OCI-LY3 (cell line): ENCODE measurements around the gene SPATA24.
"Not testable (repeated sequence)": the region's sequence is repeated elsewhere in the genome, so short reads cannot be mapped to it uniquely, and the experiment has no call there.

Experiments used
- H2AFZ ChIP-seq: fragments of 200-600, 300-600 bp; shearing (Covaris generic); 2 replicates; pipeline ENCODE4 v1.6.0; 2014; ENCODE audit warnings: antibody characterized with exemption, low read depth, low read length
- H3K27ac ChIP-seq: fragments of 200-600, 300-600 bp; sonication (generic); 2 replicates; pipeline ENCODE4 v1.5.1; 2014; ENCODE audit warnings: mild to moderate bottlenecking, low read length, moderate library complexity, mixed read lengths
- H3K27me3 ChIP-seq: fragments of 200-600, 300-600 bp; sonication (generic); 2 replicates; pipeline ENCODE4 v1.6.1; 2014; ENCODE audit warnings: low read depth, low read length, mixed read lengths
- H3K36me3 ChIP-seq: fragments of 200-600, 300-600 bp; sonication (generic); replicated peaks from 2 replicates; pipeline ENCODE3; 2014; ENCODE audit warnings: low read depth, low read length, mixed read lengths
- H3K4me1 ChIP-seq: fragments of 300-600, 200-600 bp; sonication (generic); 2 replicates; pipeline ENCODE4 v1.6.1; 2014; ENCODE audit warnings: low read length, mixed read lengths
- H3K4me2 ChIP-seq: fragments of 200-600, 300-600 bp; sonication (generic); 2 replicates; pipeline ENCODE4 v1.6.1; 2014; ENCODE audit warnings: low read length, mixed read lengths
- H3K4me3 ChIP-seq: fragments of 300-600, 200-600 bp; sonication (generic); 2 replicates; pipeline ENCODE4 v1.5.1; 2014; ENCODE audit warnings: antibody characterized with exemption, mild to moderate bottlenecking, low read length, moderate library complexity
- H3K79me2 ChIP-seq: fragments of 300-600, 200-600 bp; shearing (Covaris generic); 2 replicates; pipeline ENCODE4 v1.6.1; 2014; ENCODE audit warnings: mild to moderate bottlenecking, low read length, mixed read lengths
- H3K9ac ChIP-seq: fragments of 300-600, 200-600 bp; shearing (Covaris generic); 2 replicates; pipeline ENCODE4 v1.6.0; 2014; ENCODE audit warnings: mild to moderate bottlenecking, low read length, moderate library complexity
- H3K9me3 ChIP-seq: fragments of 200-600, 300-600 bp; shearing (Covaris generic); 2 replicates; pipeline ENCODE4 v1.6.1; 2014; ENCODE audit warnings: low read length, mixed read lengths; ENCODE audit not compliant: insufficient read depth
- H4K20me1 ChIP-seq: fragments of 200-600, 300-600 bp; sonication (generic); 2 replicates; pipeline ENCODE4 v1.6.1; 2016; ENCODE audit warnings: low read length, mixed read lengths; ENCODE audit not compliant: insufficient read depth
- EZH2phosphoT487 ChIP-seq: fragments of 200-600 bp; shearing (Covaris generic); IDR thresholded peaks from 2 replicates; pipeline ENCODE4 v1.6.1; 2018; ENCODE audit warnings: antibody characterized with exemption, mixed run types, low read depth
- TF ChIP-seq, protein P1 (sequence below): fragments of 200-600, 300-600 bp; sonication (generic); IDR thresholded peaks from 2 replicates; pipeline ENCODE4 v1.5.1; 2014; ENCODE audit warnings: antibody characterized with exemption, low read length, low read depth

SPATA24 gene

DNA sequence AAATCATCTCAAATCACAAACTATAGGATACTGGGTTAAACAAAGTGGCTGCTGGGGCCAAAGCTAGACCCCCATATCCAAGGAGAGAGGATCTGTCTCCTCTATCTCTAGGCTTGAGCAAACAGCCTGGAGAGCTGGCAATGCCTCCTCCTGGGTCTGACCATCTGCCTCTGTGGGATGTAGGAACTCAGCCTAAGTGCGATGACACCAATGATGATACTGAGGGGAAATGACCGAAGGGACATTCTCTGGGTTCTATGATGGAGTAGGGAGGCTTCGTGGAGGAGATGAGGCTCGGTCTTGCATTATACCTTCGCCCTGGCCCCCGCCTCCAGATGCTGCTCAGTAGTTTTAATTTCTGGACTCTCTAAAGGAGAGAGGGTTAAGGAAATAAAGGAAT, 9.3 kb upstream of the SPATA24 start:
- H3K9ac ChIP-seq, result no peak overlapping the region
- H3K4me1 ChIP-seq, result peaks cover 21% of the 10 kb centered on the region
- no peaks in the 10 kb centered on the region for H3K79me2 ChIP-seq

DNA sequence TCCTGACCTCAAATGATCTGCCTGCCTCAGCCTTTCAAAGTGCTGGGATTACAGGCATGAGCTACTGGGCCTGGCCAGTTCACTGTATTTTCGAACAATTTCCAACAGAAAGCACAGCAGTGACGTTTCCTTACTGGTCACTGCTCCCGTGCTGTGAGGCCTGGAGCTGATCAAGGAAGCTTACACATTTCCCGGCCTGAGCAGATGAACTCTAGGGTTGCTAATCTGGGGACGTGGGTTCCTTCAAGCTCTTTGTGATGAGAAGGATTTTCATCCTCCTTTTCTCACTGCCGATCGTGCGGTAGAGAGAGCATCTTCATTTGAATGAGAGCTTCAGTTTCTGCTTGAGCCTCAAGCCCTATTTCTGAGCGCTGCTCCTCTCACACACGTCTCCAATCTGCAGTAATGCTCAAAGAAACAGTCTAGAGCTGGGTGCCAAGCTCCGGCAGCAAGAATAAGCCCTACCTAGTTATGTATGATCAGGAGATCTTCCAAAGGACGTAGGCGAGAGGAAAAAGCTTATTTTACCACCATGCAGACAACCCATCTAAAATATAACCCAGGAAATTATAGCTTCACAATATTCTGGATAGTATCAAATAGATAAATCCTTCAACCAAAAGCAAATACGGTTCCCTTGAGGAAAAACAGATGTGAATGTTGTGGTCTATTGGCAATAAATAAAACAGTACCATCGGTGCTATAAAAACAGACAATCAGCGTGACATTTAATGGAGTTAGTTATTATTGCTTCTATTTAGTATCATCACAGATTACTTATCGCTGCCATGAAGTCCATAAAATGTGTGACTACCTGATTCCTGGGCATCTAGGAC, 7.3 kb upstream of the SPATA24 start:
- Histone ChIP-seq H3K4me3 (no peak overlapping the region), H3K9me3 (no peaks in the 10 kb centered on the region), H3K9ac (no peak overlapping the region), H3K4me2 (no peak overlapping the region), H4K20me1 (no peaks in the 10 kb centered on the region), H2AFZ (no peak overlapping the region), H3K36me3 (no peaks in the 10 kb centered on the region), H3K27me3 (no peaks in the 10 kb centered on the region), H3K4me1 (peaks cover 41% of the 10 kb centered on the region), H3K79me2 (no peaks in the 10 kb centered on the region), H3K27ac (no peak overlapping the region)
- TF ChIP-seq, protein P1, sequence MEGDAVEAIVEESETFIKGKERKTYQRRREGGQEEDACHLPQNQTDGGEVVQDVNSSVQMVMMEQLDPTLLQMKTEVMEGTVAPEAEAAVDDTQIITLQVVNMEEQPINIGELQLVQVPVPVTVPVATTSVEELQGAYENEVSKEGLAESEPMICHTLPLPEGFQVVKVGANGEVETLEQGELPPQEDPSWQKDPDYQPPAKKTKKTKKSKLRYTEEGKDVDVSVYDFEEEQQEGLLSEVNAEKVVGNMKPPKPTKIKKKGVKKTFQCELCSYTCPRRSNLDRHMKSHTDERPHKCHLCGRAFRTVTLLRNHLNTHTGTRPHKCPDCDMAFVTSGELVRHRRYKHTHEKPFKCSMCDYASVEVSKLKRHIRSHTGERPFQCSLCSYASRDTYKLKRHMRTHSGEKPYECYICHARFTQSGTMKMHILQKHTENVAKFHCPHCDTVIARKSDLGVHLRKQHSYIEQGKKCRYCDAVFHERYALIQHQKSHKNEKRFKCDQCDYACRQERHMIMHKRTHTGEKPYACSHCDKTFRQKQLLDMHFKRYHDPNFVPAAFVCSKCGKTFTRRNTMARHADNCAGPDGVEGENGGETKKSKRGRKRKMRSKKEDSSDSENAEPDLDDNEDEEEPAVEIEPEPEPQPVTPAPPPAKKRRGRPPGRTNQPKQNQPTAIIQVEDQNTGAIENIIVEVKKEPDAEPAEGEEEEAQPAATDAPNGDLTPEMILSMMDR, result no peak
- no peak for TF ChIP-seq EZH2phosphoT487

More for the DNA sequence above, 9.3 kb upstream of the SPATA24 start:
- TF ChIP-seq, protein P1, result no peak
- no peak for TF ChIP-seq EZH2phosphoT487
- no peaks in the 10 kb centered on the region for H3K36me3 ChIP-seq
- no peaks in the 10 kb centered on the region for H4K20me1 ChIP-seq
- H3K4me3 ChIP-seq, result no peak overlapping the region
- no peaks in the 10 kb centered on the region for H3K27me3 ChIP-seq
- H3K9me3 ChIP-seq, result no peaks in the 10 kb centered on the region
- H2AFZ ChIP-seq, result no peak overlapping the region
- no peak overlapping the region for H3K27ac ChIP-seq
- H3K4me2 ChIP-seq, result no peak overlapping the region

DNA sequence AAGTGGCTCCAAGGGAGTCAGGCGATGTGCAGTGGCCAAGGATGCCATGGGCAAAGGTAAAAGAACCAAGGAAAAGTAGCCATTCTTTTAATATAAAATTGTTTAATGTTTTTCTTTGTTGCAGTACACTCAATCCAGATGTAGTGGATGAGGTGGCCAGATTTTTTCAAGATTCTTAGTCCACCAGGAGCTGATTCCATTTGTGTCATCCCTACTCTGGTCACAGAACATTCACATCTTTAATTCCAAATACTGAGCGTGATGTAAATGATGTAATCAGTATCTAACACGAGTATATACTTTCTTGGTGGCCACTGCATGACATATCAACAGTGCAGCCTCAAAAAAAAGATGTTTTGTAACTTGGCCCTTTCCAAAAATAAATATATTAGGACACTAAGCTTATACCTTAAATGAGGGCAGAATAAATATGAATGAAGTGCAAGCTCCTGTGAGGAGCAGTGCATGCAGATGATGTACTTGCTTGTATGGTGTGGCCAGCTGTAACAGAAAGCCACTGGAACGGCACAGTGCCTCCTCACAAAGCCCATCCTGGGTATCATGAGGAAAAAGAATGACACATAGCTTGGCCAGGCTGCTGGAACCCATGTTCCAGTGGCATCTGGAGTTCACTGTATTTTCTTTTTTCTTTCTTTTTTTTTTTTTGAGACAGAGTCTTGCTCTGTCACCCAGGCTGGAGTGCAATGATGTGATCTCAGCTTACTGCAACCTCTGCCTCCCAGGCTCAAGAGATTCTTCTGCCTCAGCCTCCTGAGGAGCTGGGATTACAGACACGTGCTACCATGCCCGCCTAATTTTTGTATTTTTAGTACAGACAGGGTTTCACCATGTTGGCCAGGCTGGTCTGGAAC, 6.5 kb upstream of the SPATA24 start:
- no peak overlapping the region for H2AFZ ChIP-seq
- peaks cover 43% of the 10 kb centered on the region for H3K4me1 ChIP-seq
- H4K20me1 ChIP-seq, result no peaks in the 10 kb centered on the region
- peak overlapping the region; percentile 58 for H3K4me2 ChIP-seq
- no peaks in the 10 kb centered on the region for H3K36me3 ChIP-seq
- no peak overlapping the region for H3K9ac ChIP-seq
- TF ChIP-seq, protein P1, result no peak
- no peak for TF ChIP-seq EZH2phosphoT487
- no peaks in the 10 kb centered on the region for H3K27me3 ChIP-seq
- no peak overlapping the region for H3K27ac ChIP-seq
- H3K4me3 ChIP-seq, result no peak overlapping the region
- no peaks in the 10 kb centered on the region for H3K79me2 ChIP-seq
- no peaks in the 10 kb centered on the region for H3K9me3 ChIP-seq

DNA sequence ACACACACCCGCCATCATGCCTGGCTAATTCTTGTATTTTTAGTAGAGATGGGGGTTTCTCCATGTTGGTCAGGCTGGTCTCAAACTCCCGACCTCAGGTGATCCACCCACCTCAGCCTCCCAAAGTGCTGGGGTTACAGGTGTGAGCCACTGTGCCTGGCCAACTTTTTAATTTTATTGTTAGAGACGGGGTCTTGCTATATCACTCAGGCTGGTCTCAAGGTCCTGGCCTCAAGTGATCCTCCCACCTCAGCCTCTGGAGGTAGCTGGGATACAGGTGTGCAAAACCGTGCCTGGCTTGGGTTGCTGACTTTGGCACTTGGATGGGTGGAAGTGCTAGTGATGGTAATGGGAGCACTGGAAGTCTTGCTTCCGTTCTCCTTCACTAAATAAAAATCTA, 5.2 kb upstream of the SPATA24 start:
- Histone ChIP-seq H3K4me1 (peaks cover 50% of the 10 kb centered on the region), H3K4me2 (peak overlapping the region; percentile 58), H3K27ac (peak overlapping the region; percentile 2; the same call in 1 of the 2 replicates)
- H4K20me1 ChIP-seq, H3K9me3 ChIP-seq, H3K9ac ChIP-seq, H3K27me3 ChIP-seq, H2AFZ ChIP-seq, H3K79me2 ChIP-seq, H3K4me3 ChIP-seq, H3K36me3 ChIP-seq: not testable (repeated sequence)
